ENCODE measurements around the gene PHF21A.

Gene PHF21A

GRCh38 chr11:45984192-45984591 lies 137.1 kb downstream of the PHF21A start:
- DNase-seq, result no peak

- peak in 1 of 58 donors; percentile 21 for DNase-seq
These were observed 137.8 kb downstream of the PHF21A start for GRCh38 chr11:45983471-45983845.

GRCh38 chr11:45982656-45983470 lies 138.4 kb downstream of the PHF21A start:
- DNase-seq, result peak in 25 of 58 donors; percentile 4 to 62 (median 24)

- peak in 1 of 58 donors; percentile 14 for DNase-seq
These were observed 139.4 kb downstream of the PHF21A start for GRCh38 chr11:45981826-45982225.

- DNase-seq, result no peak
These were observed 146.4 kb downstream of the PHF21A start for GRCh38 chr11:45974806-45975205.

- DNase-seq, result no peak
These were observed 147.7 kb downstream of the PHF21A start for GRCh38 chr11:45973601-45974000.

- no peak for DNase-seq
These were observed 152.4 kb downstream of the PHF21A start for GRCh38 chr11:45968901-45969300.

- DNase-seq, result no peak
These were observed 153.7 kb downstream of the PHF21A start for GRCh38 chr11:45967506-45967905.

- DNase-seq, result peak in 47 of 58 donors; percentile 3 to 77 (median 39)
These were observed 156.3 kb downstream of the PHF21A start for GRCh38 chr11:45964911-45965389.

GRCh38 chr11:45961751-45962240 lies 159.5 kb downstream of the PHF21A start:
- no peak for DNase-seq

GRCh38 chr11:45960387-45961095 lies 160.7 kb downstream of the PHF21A start:
- DNase-seq, result no peak

- no peak for DNase-seq
These were observed 161.4 kb downstream of the PHF21A start for GRCh38 chr11:45959851-45960250.

- DNase-seq, result peak in 4 of 58 donors; percentile 9 to 53 (median 16)
These were observed 171.3 kb downstream of the PHF21A start for GRCh38 chr11:45949992-45950407.

- DNase-seq, result peak in 26 of 58 donors; percentile 8 to 74 (median 44)
These were observed 172.9 kb downstream of the PHF21A start for GRCh38 chr11:45948356-45948755.

- no peak for DNase-seq
These were observed 173.4 kb downstream of the PHF21A start for GRCh38 chr11:45947885-45948284.

- DNase-seq, result no peak
These were observed 175.8 kb downstream of the PHF21A start for GRCh38 chr11:45945397-45945999.

- DNase-seq, result no peak
These were observed 178.9 kb downstream of the PHF21A start for GRCh38 chr11:45942381-45942780.

GRCh38 chr11:45941285-45941684 lies 180.0 kb downstream of the PHF21A start:
- DNase-seq, result no peak

GRCh38 chr11:45939836-45940235 lies 181.4 kb downstream of the PHF21A start:
- DNase-seq, result no peak

GRCh38 chr11:45937916-45938315 lies 183.3 kb downstream of the PHF21A start:
- no peak for DNase-seq

GRCh38 chr11:45936511-45937054 lies 184.7 kb downstream of the PHF21A start:
- no peak for DNase-seq
